GM12892 (cell line): Measurements from ENCODE around the gene STPG3.
A peak's percentile ranks its signal among the peaks of the same experiment; 100 is the strongest.

Experiments used
- DNase-seq: peaks from one replicate; pipeline ENCODE4 v3.0.0; 2011; ENCODE audit not compliant: insufficient read length
- FAIRE-seq: peaks from 2 replicates; lab custom pipeline; 2011; peaks lifted over from hg19 to GRCh38; lab: Jason Lieb, UNC
- POLR2A ChIP-seq: IDR thresholded peaks from 2 replicates; pipeline ENCODE4 v1.6.1; 2011; ENCODE audit warnings: low read depth, low read length, control low read depth
- POLR2AphosphoS5 ChIP-seq: IDR thresholded peaks from 2 replicates; pipeline ENCODE4 v1.6.1; 2011; ENCODE audit warnings: low read depth, low read length, control low read depth
- TAF1 ChIP-seq: IDR thresholded peaks from 2 replicates; pipeline ENCODE4 v1.6.1; 2011; ENCODE audit warnings: low read depth, mild to moderate bottlenecking, control low read depth, low read length, borderline replicate concordance

Gene STPG3

GRCh38 chr9:137268538-137269201 lies 17.6 kb downstream of the STPG3 start:
- no peak for DNase-seq
- FAIRE-seq = no peak
- no peak for TF ChIP-seq POLR2AphosphoS5
- TF ChIP-seq POLR2A = no peak
- TF ChIP-seq TAF1 = no peak

- DNase-seq (no peak), FAIRE-seq (peak; percentile 71)
- TF ChIP-seq POLR2AphosphoS5 = no peak
- no peak for TF ChIP-seq TAF1
- no peak for TF ChIP-seq POLR2A
These were observed 18.2 kb downstream of the STPG3 start for GRCh38 chr9:137269231-137269772.

- DNase-seq (no peak), FAIRE-seq (no peak)
- TF ChIP-seq POLR2A (no peak), TAF1 (no peak)
These were observed 20.0 kb downstream of the STPG3 start for GRCh38 chr9:137270929-137271695.

- no peak for FAIRE-seq
These were observed 20.6 kb downstream of the STPG3 start for GRCh38 chr9:137271696-137272076.

GRCh38 chr9:137272241-137273094 lies 21.4 kb downstream of the STPG3 start:
- DNase-seq (no peak), FAIRE-seq (no peak)
- TF ChIP-seq POLR2AphosphoS5 = no peak
- TF ChIP-seq POLR2A = no peak
- no peak for TF ChIP-seq TAF1

More at GRCh38 chr9:137271696-137272076, 20.6 kb downstream of the STPG3 start:
- TF ChIP-seq TAF1 (no peak), POLR2A (no peak), POLR2AphosphoS5 (no peak)
- no peak for DNase-seq

- TF ChIP-seq TAF1 (no peak), POLR2A (no peak), POLR2AphosphoS5 (no peak)
- DNase-seq (no peak), FAIRE-seq (no peak)
These were observed 22.0 kb downstream of the STPG3 start for GRCh38 chr9:137273095-137273490.

GRCh38 chr9:137273611-137274320 lies 22.7 kb downstream of the STPG3 start:
- TF ChIP-seq POLR2A (no peak), TAF1 (no peak), POLR2AphosphoS5 (no peak)
- FAIRE-seq (no peak), DNase-seq (no peak)

GRCh38 chr9:137275203-137275587 lies 24.1 kb downstream of the STPG3 start:
- FAIRE-seq = no peak
- TF ChIP-seq TAF1 = no peak
- TF ChIP-seq POLR2A = no peak
- no peak for TF ChIP-seq POLR2AphosphoS5
- no peak for DNase-seq

- DNase-seq (no peak), FAIRE-seq (no peak)
- TF ChIP-seq POLR2A = no peak
- no peak; the same call in 1 of the 2 replicates for TF ChIP-seq POLR2AphosphoS5
- TF ChIP-seq TAF1 = no peak
These were observed 24.7 kb downstream of the STPG3 start for GRCh38 chr9:137275588-137276472.
